Measurements from ENCODE around the gene ROCK2. TPM values are rescaled to one million over a fixed set of nuclear protein-coding genes. Genes with fewer than 3 reads are reported as not detected.

The ROCK2 gene
- total RNA-seq, 4 donors from 2014 or later, result 42.0 to 85.4 (median 70.7) TPM

DNA sequence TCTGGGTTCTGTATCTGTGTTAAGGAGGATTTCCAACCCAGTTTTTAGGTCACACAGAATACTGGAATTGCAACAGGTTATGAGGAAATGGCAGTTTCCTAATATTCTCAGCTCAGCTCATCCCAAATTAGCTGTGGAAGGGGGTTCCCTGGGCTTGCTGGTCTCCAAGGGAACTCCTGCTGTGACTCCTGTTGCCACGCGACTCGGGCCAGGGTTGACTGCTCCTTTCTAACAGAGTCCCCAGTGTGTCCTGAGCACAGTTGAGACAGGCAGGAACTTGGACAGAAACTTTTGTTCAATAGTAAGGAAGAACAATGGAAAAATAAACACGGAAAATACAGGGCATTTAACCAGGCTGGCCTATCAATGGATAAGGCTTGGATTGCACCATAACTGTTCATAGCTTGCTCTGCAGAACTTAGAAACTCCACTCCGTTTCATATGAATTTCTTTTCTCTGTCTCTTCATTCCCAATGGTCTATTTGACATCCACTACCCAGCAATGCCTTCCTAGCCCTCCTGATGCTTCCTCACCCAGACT is 3.8 kb upstream of the ROCK2 start:
- DNase-seq, result peak in 1 of 2 donors; percentile 33
- peaks cover 10 to 11% of the 10 kb centered on the region in 2 donors for H3K4me1 ChIP-seq

GRCh38 chr2:11347403-11347959 is 3.0 kb upstream of the ROCK2 start:
- H3K36me3 ChIP-seq, result no peaks in the 10 kb centered on the region
- H3K9me3 ChIP-seq, result no peaks in the 10 kb centered on the region
- H3K4me1 ChIP-seq, result peaks cover 10 to 11% of the 10 kb centered on the region in 2 donors
- DNase-seq (no peak), ATAC-seq (no peak)
- no peak for TF ChIP-seq POLR2A (IDR thresholded peaks at IDR 0.05)
- TF ChIP-seq CTCF (IDR thresholded peaks at IDR 0.05 in 4 of 5, conservative IDR thresholded peaks at IDR 0.05 in 1 of 5), result no peak
- H3K4me3 ChIP-seq, result no peak overlapping the region
- no peak overlapping the region for H3K27ac ChIP-seq
- intact Hi-C loops (cut with DNase I; ENCODE audit: low total_unique reads) (no loop called here), in situ Hi-C loops (cut with MboI; ENCODE audit: low sequenced_read_pairs in 4 of 4) (loop anchor here in 1 of 4 donors (10.0 kb wide), 1 partner anchor 57 kb away; no protein-coding TSS in a partner anchor)
- no peaks in the 10 kb centered on the region for H3K27me3 ChIP-seq

More for the DNA sequence above, 3.8 kb upstream of the ROCK2 start:
- H3K4me3 ChIP-seq, result no peak overlapping the region
- no peaks in the 10 kb centered on the region for H3K9me3 ChIP-seq
- intact Hi-C loops (cut with DNase I; ENCODE audit: low total_unique reads) (no loop called here), in situ Hi-C loops (cut with MboI; ENCODE audit: low sequenced_read_pairs in 4 of 4) (loop anchor here in 1 of 4 donors (10.0 kb wide), 1 partner anchor 57 kb away; no protein-coding TSS in a partner anchor)
- peak overlapping the region in 2 of 4 donors; percentile 8 to 19 for H3K27ac ChIP-seq
- H3K27me3 ChIP-seq, result no peaks in the 10 kb centered on the region
- TF ChIP-seq CTCF (IDR thresholded peaks at IDR 0.05 in 4 of 5, conservative IDR thresholded peaks at IDR 0.05 in 1 of 5) (no peak), POLR2A (IDR thresholded peaks at IDR 0.05) (no peak)
- H3K36me3 ChIP-seq, result no peaks in the 10 kb centered on the region
- no peak for ATAC-seq

DNA sequence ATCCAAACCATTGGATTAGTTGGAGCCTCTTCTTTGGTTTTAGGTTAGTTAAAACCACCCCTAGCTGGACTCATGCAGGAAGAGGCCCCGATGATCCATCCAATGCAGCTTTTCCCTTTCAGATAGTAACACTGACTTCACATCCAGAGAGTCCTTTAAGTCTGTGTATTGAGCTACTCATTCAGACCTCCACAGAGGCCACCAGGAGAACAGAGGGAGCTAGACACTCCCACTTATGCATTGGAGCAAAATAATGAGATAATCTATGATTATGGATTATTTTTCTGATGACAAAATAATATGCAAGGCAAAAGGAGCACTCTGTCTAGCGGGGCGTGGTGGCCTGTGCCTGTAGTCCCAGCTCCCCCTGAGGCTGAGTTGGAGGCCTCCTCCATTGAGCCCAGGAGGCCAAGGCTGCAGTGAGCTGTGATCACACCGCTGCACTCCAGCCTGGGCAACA is 1.6 kb upstream of the ROCK2 start:
- Histone ChIP-seq H3K4me3 (no peak overlapping the region), H3K4me1 (peaks cover 24 to 25% of the 10 kb centered on the region in 2 donors), H3K27me3 (no peaks in the 10 kb centered on the region), H3K27ac (peak overlapping the region; percentile 97 to 99 (median 98)), H3K36me3 (no peaks in the 10 kb centered on the region), H3K9me3 (no peaks in the 10 kb centered on the region)
- TF ChIP-seq CTCF (IDR thresholded peaks at IDR 0.05 in 4 of 5, conservative IDR thresholded peaks at IDR 0.05 in 1 of 5) (no peak), POLR2A (IDR thresholded peaks at IDR 0.05) (no peak)
- ATAC-seq (no peak), DNase-seq (no peak)
- intact Hi-C loops (cut with DNase I; ENCODE audit: low total_unique reads), result no loop called here
- in situ Hi-C loops (cut with MboI; ENCODE audit: low sequenced_read_pairs in 4 of 4), result loop anchor here in 1 of 4 donors (10.0 kb wide), 1 partner anchor 59 kb away; no protein-coding TSS in a partner anchor

- Histone ChIP-seq H3K27me3 (no peaks in the 10 kb centered on the region), H3K27ac (peak overlapping the region; percentile 97 to 99 (median 98)), H3K4me1 (peaks cover 33 to 35% of the 10 kb centered on the region in 2 donors), H3K36me3 (no peaks in the 10 kb centered on the region), H3K9me3 (no peaks in the 10 kb centered on the region), H3K4me3 (peak overlapping the region; percentile 76 to 93 (median 90))
- peak in 1 of 5 experiments; percentile 9 for TF ChIP-seq CTCF (IDR thresholded peaks at IDR 0.05 in 4 of 5, conservative IDR thresholded peaks at IDR 0.05 in 1 of 5)
- no peak for TF ChIP-seq POLR2A (IDR thresholded peaks at IDR 0.05)
- DNase-seq (peak; percentile 52 to 70), ATAC-seq (peak; percentile 43 to 53)
- intact Hi-C loops (cut with DNase I; ENCODE audit: low total_unique reads) (loop anchor here (1.0 to 5.0 kb wide), 4 partner anchors 26 to 190 kb away; partner anchors contain the start of gene SLC66A3), in situ Hi-C loops (cut with MboI; ENCODE audit: low sequenced_read_pairs in 4 of 4) (loop anchor here in 1 of 4 donors (10.0 kb wide), 1 partner anchor 60 kb away; no protein-coding TSS in a partner anchor)
These were observed 681 bp upstream of the ROCK2 start for GRCh38 chr2:11344956-11345677.
